Stimulated activated CD4-positive, alpha-beta T cell treated with anti-CD3 and anti-CD28 coated beads, Interleukin-12 subunit alpha, Interleukin-12 subunit beta, amount 100 ng/mL, for 48 hours (primary cell): ENCODE measurements around the gene DOCK3.
"Not testable (repeated sequence)": the region's sequence is repeated elsewhere in the genome, so short reads cannot be mapped to it uniquely, and the experiment has no call there.

Source experiments
- DNase-seq, 3 donors: peaks; one replicate each; pipeline ENCODE4 v3.0.0-alpha.2; 2020; ENCODE audit warnings: low read depth in 2 of 3, low spot score in 1 of 3

The DOCK3 gene

GRCh38 chr3:50873376-50874157 is 198.8 kb downstream of the DOCK3 start:
- DNase-seq: no peak

GRCh38 chr3:50874876-50875275 is 200.1 kb downstream of the DOCK3 start:
- DNase-seq: not testable (repeated sequence)

DNA sequence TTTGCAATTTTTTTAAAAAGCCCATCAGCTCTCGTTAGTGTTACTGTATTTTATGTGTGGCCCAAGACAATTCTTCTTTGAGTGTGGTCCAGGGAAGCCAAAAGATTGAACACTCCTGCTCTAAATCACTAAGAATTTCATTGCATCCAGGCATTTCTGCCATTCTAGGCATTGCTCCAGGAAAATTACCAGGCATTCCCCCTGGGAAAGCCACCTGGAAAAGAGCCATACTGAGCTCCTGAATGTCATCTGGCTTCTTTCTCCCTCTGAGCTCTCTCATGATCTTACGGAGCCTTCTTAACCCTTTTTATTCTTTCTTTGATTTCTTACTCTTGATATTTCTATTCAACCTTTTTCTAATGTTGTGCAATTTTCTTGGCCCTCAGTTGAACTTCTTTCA is 202.2 kb downstream of the DOCK3 start:
- no peak for DNase-seq

- DNase-seq: not testable (repeated sequence)
Measured at GRCh38 chr3:50882733-50883132, 208.0 kb downstream of the DOCK3 start.

DNA sequence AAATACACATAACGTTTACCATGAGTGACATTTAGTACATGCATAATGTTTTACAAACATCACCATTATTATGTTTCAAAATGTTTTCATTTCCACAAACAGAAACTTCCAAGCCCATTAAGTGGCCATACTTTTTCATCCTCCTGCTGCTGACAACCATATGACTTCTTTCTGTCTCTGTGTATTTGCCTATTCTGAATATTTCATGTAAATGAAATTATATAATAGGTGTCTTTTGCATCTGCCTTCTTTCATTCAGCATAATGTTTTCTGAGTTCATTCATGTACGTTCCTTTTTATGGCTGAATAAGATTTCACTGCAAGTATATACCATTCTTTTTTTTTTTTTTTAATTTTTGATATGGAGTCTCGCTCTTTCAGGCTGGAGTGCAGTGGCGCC is 209.0 kb downstream of the DOCK3 start:
- no peak for DNase-seq

DNA sequence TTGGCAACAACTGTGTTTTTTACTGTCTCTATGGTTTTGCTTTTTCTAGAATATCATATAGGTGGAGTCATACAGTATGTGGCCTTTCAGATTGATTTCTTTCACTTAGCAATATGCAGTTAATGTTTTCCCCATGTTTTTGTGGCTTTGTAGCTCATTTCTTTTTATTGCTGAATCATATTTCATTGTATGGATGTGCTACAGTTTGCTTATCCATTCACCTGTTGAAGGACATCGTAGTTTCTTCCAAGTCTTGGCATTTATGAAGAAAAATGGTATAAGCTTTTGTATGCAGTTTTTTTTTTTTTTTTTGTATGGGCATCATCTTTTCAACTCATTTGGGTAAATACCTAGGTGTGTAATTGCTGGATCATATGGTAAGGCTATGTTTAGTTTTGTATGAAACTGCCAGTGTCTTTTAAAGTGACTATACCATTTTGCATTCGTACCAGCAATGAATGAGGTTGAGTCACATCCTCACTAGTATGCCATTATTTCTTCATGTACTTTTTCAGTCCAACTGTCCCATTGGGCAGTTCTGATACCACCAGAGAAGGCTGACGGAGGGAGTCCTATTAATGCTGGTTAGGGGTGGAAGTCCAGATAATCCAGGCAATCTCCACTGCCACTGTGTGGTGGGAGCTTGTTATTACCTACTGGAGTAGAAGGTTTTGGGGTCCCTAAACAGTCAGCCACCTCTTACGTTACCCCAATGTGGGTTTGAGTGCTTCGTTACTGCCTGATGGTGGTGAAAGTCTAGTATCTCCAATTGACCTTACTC is 210.5 kb downstream of the DOCK3 start:
- no peak for DNase-seq

GRCh38 chr3:50890688-50891344 is 216.1 kb downstream of the DOCK3 start:
- no peak for DNase-seq

- not testable (repeated sequence) for DNase-seq
Measured at GRCh38 chr3:50901097-50901496, 226.4 kb downstream of the DOCK3 start.

- DNase-seq: no peak
Measured at GRCh38 chr3:50912746-50913145, 238.0 kb downstream of the DOCK3 start.

- no peak for DNase-seq
Measured at GRCh38 chr3:50913260-50913659, 238.5 kb downstream of the DOCK3 start.

DNA sequence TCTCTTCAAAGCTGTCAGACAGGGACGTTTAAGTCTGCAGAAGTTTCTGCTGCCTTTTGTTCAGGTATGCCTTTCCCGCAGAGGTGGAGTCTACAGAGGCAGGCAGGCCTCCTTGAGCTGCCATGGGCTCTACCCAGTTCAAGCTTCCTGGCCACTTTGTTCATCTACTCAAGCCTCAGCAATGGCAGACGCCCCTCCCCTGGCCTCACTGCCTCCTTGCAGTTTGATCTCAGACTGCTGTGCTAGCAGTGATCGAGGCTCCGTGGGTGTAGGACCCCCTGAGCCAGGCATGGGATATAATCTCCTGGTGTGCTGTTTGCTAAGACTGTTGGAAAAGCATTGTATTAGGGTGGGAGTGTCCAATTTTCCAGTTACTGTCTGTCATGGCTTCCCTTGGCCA is 247.3 kb downstream of the DOCK3 start:
- DNase-seq: not testable (repeated sequence)

GRCh38 chr3:50923955-50924354 is 249.2 kb downstream of the DOCK3 start:
- no peak for DNase-seq

- no peak for DNase-seq
Measured at GRCh38 chr3:50924638-50925037, 249.9 kb downstream of the DOCK3 start.

DNA sequence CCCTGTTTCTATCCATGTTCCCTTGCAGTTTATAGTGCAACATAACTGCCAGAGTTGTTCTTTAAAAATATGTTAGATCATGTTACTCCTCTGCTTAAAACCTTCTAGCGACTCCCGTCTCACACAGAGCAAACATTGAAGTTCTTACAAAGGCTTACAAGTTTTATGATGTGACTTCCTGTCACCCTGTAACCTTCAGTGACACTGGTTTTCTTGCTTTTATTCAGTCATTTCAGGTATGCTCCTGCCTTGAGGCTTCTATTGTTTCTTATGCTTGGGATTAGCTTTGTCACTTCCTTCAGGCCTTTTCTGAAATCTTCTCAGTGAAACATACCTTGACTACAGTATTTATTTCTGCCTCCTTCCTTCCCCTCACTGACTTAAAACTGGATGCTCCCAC is 252.1 kb downstream of the DOCK3 start:
- DNase-seq: no peak

- no peak for DNase-seq
Measured at GRCh38 chr3:50930371-50931208, 255.9 kb downstream of the DOCK3 start.

GRCh38 chr3:50932918-50933317 is 258.2 kb downstream of the DOCK3 start:
- DNase-seq: not testable (repeated sequence)

GRCh38 chr3:50936389-50936788 is 261.7 kb downstream of the DOCK3 start:
- no peak for DNase-seq

DNA sequence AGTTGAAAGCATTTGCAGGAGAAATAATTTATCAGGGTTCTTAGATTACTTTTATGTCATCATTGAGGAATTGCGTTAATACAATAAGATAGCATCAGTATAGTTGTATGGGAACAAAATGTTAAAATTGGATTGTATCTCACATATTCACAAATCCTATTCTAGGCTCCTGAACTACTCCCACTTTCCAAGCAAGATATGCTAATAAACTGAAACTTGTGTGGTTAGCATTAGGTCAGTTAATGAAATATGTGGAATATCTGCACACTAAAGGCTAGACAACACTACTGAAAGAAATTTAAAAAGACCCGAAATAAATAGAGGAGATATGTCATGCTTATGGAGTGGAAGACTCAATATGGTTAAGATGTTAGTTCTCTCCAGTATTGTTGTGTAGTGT is 272.7 kb downstream of the DOCK3 start:
- no peak for DNase-seq

GRCh38 chr3:50950591-50950990 is 275.9 kb downstream of the DOCK3 start:
- no peak for DNase-seq

DNA sequence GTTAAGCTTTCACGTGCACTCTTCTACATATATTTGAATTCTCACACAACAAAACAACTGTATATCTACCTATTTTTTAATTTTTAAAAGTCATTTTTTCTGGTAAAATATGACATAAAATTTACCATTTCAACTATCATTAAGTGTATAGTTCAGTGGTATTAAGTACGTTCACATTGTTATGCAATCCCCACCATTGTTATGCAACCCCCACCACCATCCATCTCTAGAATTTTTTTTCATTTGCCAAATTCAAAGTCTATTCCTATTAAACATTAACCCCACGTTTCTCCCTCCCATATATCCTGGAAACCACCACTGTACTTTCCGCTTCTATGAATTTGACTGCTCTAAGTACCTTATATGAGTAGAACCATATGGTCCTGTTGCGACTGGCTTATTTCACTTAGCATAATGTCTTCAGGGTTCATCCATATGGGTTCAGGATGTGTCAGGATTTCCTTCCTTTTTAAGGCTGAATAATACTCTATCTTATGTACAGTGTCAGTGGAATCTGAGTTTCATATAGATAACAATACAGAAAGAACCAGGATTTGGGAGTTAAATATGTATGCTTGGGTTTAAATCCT is 279.2 kb downstream of the DOCK3 start:
- DNase-seq: no peak

- DNase-seq: no peak
Measured at GRCh38 chr3:50961386-50961785, 286.7 kb downstream of the DOCK3 start.
